Progenitor cell of endocrine pancreas (in vitro differentiated cells): ENCODE results near the gene DUSP9. TPM values are rescaled to one million over a fixed set of nuclear protein-coding genes. Genes with fewer than 3 reads are reported as not detected.
A peak's percentile ranks its signal among the peaks of the same experiment; 100 is the strongest.
"Not testable (repeated sequence)": the region's sequence is repeated elsewhere in the genome, so short reads cannot be mapped to it uniquely, and the experiment has no call there.

ENCODE experiments used
- DNase-seq: peaks from one replicate; pipeline ENCODE4 v3.0.0; 2021; ENCODE audit warnings: low spot score; ENCODE audit not compliant: unreplicated experiment
- H3K27ac Mint-ChIP-seq: 2 replicates; pipeline ENCODE4 v1.8.0; 2021; ENCODE audit warnings: mild to moderate bottlenecking, moderate library complexity, mixed read lengths
- H3K27me3 Mint-ChIP-seq: 2 replicates; pipeline ENCODE4 v1.8.0; 2021; ENCODE audit warnings: mixed read lengths
- H3K36me3 Mint-ChIP-seq: 2 replicates; pipeline ENCODE4 v1.8.0; 2022; ENCODE audit warnings: mixed read lengths; ENCODE audit not compliant: insufficient read depth
- H3K4me1 Mint-ChIP-seq: 2 replicates; pipeline ENCODE4 v1.8.0; 2021; ENCODE audit warnings: low read depth, mixed read lengths
- H3K4me3 Mint-ChIP-seq: 2 replicates; pipeline ENCODE4 v1.8.0; 2021; ENCODE audit warnings: low read depth, mild to moderate bottlenecking, moderate library complexity, mixed read lengths
- H3K9me3 Mint-ChIP-seq: 2 replicates; pipeline ENCODE4 v1.8.0; 2021; ENCODE audit warnings: low read depth, mixed read lengths
- CTCF ChIP-seq: fragments of 200-600 bp; sonication (generic); IDR thresholded peaks from one replicate; pipeline ENCODE4 v1.5.0; 2021; ENCODE audit warnings: antibody characterized with exemption, mild to moderate bottlenecking; ENCODE audit not compliant: unreplicated experiment
- total RNA-seq: library from RNA; stranded (reverse); gene quantifications from 2 replicates; pipeline ENCODE4 v1.2.1, GENCODE V29; 2021

The DUSP9 gene
- total RNA-seq, 1 donor from 2014 or later, result 36.5 TPM

- H3K27ac Mint-ChIP-seq, result peak overlapping the region; percentile 17
- no peaks in the 10 kb centered on the region for H3K9me3 Mint-ChIP-seq
These were observed 51.2 kb downstream of the DUSP9 start for GRCh38 chrX:153697924-153698865.

DNA sequence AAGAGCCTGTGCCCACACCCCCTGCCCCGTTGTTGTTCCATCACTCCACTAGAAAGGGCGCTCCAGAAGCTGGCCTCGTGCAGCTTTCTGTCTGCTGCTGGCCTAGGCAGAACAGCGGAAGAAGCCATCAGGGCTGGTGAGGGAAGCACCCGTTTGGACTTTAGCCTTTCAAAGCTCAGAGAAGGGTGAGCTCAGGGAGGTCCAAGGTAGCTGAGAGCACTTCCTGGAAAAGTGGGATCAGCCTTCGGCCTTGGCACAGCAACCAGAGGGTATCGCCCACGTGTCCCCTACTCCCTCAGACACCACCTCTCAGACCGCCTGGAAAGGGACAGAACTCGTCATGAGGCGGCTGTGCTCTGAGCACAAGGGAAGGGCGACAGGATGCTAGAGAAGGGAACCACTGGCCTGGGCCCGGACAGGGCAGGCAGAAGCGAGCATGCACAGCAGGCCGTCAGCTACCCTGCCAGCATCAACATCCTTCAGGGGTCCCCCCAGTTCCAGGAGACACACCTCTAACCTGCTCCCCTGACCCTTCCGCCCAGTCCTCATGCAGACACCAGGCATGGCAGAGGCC is 52.3 kb downstream of the DUSP9 start:
- H3K9me3 Mint-ChIP-seq, DNase-seq, H3K36me3 Mint-ChIP-seq, H3K4me3 Mint-ChIP-seq, H3K4me1 Mint-ChIP-seq, H3K27me3 Mint-ChIP-seq, H3K27ac Mint-ChIP-seq: not testable (repeated sequence)

More at GRCh38 chrX:153697924-153698865, 51.2 kb downstream of the DUSP9 start:
- DNase-seq, result no peak
- Mint-ChIP-seq H3K27me3 (no peaks in the 10 kb centered on the region), H3K4me3 (no peak overlapping the region), H3K36me3 (peaks cover 3% of the 10 kb centered on the region), H3K4me1 (no peaks in the 10 kb centered on the region)
- TF ChIP-seq CTCF, result no peak

- not testable (repeated sequence) for DNase-seq, H3K36me3 Mint-ChIP-seq, H3K4me3 Mint-ChIP-seq, H3K27ac Mint-ChIP-seq, H3K4me1 Mint-ChIP-seq, H3K9me3 Mint-ChIP-seq, H3K27me3 Mint-ChIP-seq
These were observed 52.9 kb downstream of the DUSP9 start for GRCh38 chrX:153699784-153700371.

DNA sequence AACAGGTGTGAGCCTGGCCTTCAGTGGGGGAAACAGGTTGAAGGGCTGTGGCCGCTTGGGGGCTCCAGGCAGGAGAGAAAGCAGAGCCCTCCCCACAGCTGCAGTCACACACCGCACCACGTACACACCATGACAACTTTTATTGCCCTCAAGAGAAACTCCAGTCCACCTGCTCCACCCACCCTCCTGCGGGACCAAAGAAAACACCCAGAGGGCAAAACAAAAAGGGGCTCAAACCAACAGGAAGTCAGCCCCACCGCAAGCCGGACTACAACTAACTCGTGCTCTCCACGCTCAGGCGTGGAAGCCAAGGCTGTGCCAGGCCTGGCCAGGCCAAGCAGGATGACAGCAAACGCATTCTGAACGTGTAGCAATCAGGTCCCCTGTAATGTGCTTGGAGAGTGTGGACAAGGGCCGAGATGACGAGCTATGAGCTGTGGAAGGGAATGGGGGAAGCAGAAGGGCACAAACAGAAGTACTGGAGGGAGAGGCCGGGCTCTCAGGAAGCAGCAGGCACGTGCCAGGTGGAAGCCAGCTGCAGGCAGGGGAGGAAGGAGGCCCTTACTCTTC is 53.5 kb downstream of the DUSP9 start:
- peaks cover 5% of the 10 kb centered on the region for H3K36me3 Mint-ChIP-seq
- H3K27ac Mint-ChIP-seq, result peak overlapping the region; percentile 62
- no peaks in the 10 kb centered on the region for H3K9me3 Mint-ChIP-seq
- TF ChIP-seq CTCF, result no peak
- no peak overlapping the region for H3K4me3 Mint-ChIP-seq
- no peaks in the 10 kb centered on the region for H3K4me1 Mint-ChIP-seq
- DNase-seq, result no peak
- H3K27me3 Mint-ChIP-seq, result no peaks in the 10 kb centered on the region

Other genes with a start within 250 kb of the DUSP9 start
- not detected in 2 replicates for gene PNMA6E, start 245.9 kb upstream of the DUSP9 start, total RNA-seq
- gene ZFP92, start 235.7 kb upstream of the DUSP9 start, total RNA-seq, result 0.38 TPM in 2 replicates
- 0.24 and 0.41 TPM in 2 replicates for gene TREX2, start 201.1 kb upstream of the DUSP9 start, total RNA-seq
- 22.3 and 22.9 TPM in 2 replicates for gene HAUS7, start 176.6 kb upstream of the DUSP9 start, total RNA-seq
- gene BGN, start 152.2 kb upstream of the DUSP9 start, total RNA-seq, result 0.98 and 1.1 TPM in 2 replicates
- 0.11 and 0.60 TPM in 2 replicates for gene ATP2B3, start 129.6 kb upstream of the DUSP9 start, total RNA-seq
- gene CCNQ, start 48.1 kb upstream of the DUSP9 start, total RNA-seq, result 19.1 and 19.2 TPM in 2 replicates
- gene PNCK, start 26.6 kb downstream of the DUSP9 start, total RNA-seq, result 5.4 and 6.1 TPM in 2 replicates
- gene SLC6A8, start 40.7 kb downstream of the DUSP9 start, total RNA-seq, result 52.2 and 55.7 TPM in 2 replicates
- gene BCAP31, start 77.2 kb downstream of the DUSP9 start, total RNA-seq, result 142 and 149 TPM in 2 replicates
- 15.2 and 15.3 TPM in 2 replicates for gene ABCD1, start 77.7 kb downstream of the DUSP9 start, total RNA-seq
- gene PLXNB3, start 117.0 kb downstream of the DUSP9 start, total RNA-seq, result 0.98 and 1.1 TPM in 2 replicates
- gene SRPK3, start 133.8 kb downstream of the DUSP9 start, total RNA-seq, result not detected in 2 replicates
- gene IDH3G, start 147.2 kb downstream of the DUSP9 start, total RNA-seq, result 41.5 and 49.5 TPM in 2 replicates
- gene SSR4, start 147.5 kb downstream of the DUSP9 start, total RNA-seq, result 243 and 248 TPM in 2 replicates
- 4.5 and 4.8 TPM in 2 replicates for gene PDZD4, start 183.3 kb downstream of the DUSP9 start, total RNA-seq
- 1.4 and 2.4 TPM in 2 replicates for gene L1CAM, start 239.0 kb downstream of the DUSP9 start, total RNA-seq